Activated CD8-positive, alpha-beta memory T cell treated with anti-CD3 and anti-CD28 coated beads, Interleukin-2, amount 10 ng/mL, durations not matched to agents 7 days and 5 days (primary cell): ENCODE data around the gene ZNF45. TPM values are rescaled to one million over a fixed set of nuclear protein-coding genes. Genes with fewer than 3 reads are reported as not detected.

Experiments
- ATAC-seq: fragments of 150-1000 bp; cut with Tn5 transposase; one replicate; pipeline ENCODE4 v1.10.0; 2021; ENCODE audit warnings: moderate library complexity
- CTCF ChIA-PET: fragments of 350-600 bp; sonication (Branson Sonifier 250); formaldehyde crosslinking; loops from one replicate; lab custom pipeline; 2021; ENCODE audit warnings: antibody characterized with exemption; lab: Charles Lee
- DNase-seq: peaks from one replicate; pipeline ENCODE4 v3.0.0-alpha.2; 2020
- H3K27ac Mint-ChIP-seq: one replicate; pipeline ENCODE4 v1.8.0; 2021; ENCODE audit warnings: mild to moderate bottlenecking, mixed read lengths
- H3K27me3 Mint-ChIP-seq: one replicate; pipeline ENCODE4 v1.8.0; 2021; ENCODE audit warnings: mixed read lengths
- H3K36me3 Mint-ChIP-seq: one replicate; pipeline ENCODE4 v1.8.0; 2021; ENCODE audit warnings: mild to moderate bottlenecking, mixed read lengths
- H3K4me1 Mint-ChIP-seq: one replicate; pipeline ENCODE4 v1.8.0; 2021; ENCODE audit warnings: mixed read lengths
- H3K4me3 Mint-ChIP-seq: one replicate; pipeline ENCODE4 v1.8.0; 2021; ENCODE audit warnings: mild to moderate bottlenecking, moderate library complexity, mixed read lengths
- H3K9me3 Mint-ChIP-seq: one replicate; pipeline ENCODE4 v1.8.0; 2022; ENCODE audit warnings: low read depth, mixed read lengths
- total RNA-seq, 2 experiments: library from RNA; stranded (reverse); gene quantifications; one replicate each; pipeline ENCODE4 v1.2.3, GENCODE V29; 2021

The ZNF45 gene
- total RNA-seq, 2 experiments from 2014 or later = 17.1 to 17.9 TPM

DNA sequence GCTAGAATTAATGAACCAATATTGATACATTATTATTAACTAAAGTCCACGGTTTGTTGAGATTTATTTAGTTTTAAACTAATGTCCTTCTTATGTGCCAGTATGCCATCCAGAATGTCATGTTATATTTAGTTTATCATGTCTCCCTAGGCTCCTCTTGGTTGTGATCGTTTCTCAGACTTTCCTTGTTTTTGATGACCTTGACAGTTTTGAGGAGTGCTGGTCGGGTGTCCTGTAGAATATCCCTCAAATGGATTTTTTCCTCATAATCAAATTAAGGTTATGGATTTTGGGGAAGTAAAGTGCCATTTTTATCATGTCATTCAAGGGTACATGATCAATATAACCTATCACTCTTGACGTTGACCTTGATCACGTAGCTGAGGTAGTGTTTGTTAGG lies 6.1 kb upstream of the ZNF45 start:
- CTCF ChIA-PET = interaction anchor here (0.9 kb wide), 1 partner anchor 17 kb away, joined by 3 read pairs; no protein-coding TSS in a partner anchor
- H3K36me3 Mint-ChIP-seq = no peaks in the 10 kb centered on the region
- no peaks in the 10 kb centered on the region for H3K4me1 Mint-ChIP-seq
- ATAC-seq (no peak), DNase-seq (no peak)
- H3K4me3 Mint-ChIP-seq = no peak overlapping the region
- peaks cover 13% of the 10 kb centered on the region for H3K9me3 Mint-ChIP-seq
- H3K27me3 Mint-ChIP-seq = peaks cover 15% of the 10 kb centered on the region
- H3K27ac Mint-ChIP-seq = no peak overlapping the region

DNA sequence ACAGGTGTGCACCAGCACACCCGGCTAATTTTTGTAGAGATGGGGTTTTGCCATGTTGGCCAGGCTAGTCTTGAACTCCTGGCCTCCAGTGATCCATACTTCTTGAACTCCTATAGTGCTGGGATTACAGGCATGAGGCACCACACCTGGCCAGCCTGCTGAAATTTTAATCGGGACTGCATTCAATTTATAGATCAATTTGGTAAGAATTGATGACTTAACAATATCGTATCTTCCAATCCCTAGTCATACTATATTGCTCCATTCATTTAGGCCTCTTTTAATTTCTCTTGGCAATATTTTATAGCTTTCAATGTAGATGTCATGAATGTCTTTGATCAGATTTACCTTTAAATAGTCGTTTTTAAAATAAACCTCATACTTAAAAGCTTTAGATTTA lies 5.6 kb upstream of the ZNF45 start:
- H3K4me1 Mint-ChIP-seq = no peaks in the 10 kb centered on the region
- DNase-seq = no peak
- peaks cover 14% of the 10 kb centered on the region for H3K9me3 Mint-ChIP-seq
- no peak overlapping the region for H3K27ac Mint-ChIP-seq
- H3K27me3 Mint-ChIP-seq = peaks cover 10% of the 10 kb centered on the region
- H3K36me3 Mint-ChIP-seq = no peaks in the 10 kb centered on the region
- CTCF ChIA-PET = interaction anchor here (0.9 kb wide), 1 partner anchor 17 kb away, joined by 3 read pairs; no protein-coding TSS in a partner anchor
- no peak for ATAC-seq
- H3K4me3 Mint-ChIP-seq = no peak overlapping the region

DNA sequence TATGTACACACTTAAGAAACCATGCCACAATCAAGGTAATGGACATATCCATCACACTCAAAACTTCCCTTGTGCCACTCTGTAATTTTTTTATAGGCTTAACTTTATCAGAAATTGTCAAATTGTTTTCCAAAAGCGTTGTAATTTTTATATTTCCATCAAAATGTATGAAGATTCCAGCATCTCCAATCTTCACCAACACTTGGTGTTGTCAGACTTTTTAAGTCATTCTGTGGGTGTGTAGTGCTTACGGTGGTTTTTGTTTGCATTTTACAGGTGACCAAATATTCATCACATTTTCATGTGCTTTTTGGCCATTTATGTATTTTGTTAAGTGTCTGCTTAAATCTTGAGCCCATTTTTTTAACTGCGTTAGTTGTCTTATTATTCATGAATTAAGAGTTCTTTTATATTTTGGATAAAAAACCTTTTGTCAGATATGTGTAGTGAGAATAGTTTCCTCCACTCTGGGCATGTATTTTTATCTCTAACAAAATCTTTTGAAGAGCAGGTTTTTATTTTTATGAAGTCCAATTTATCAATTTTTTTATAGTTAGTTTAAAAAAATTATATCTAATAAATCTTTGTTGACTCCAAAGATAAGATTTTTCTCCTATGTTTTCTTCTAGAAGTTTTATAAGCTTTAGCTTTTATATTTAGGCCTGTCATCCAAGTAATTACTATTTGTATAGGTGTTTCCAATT lies 4.6 kb upstream of the ZNF45 start:
- H3K27me3 Mint-ChIP-seq = peaks cover 6% of the 10 kb centered on the region
- H3K4me3 Mint-ChIP-seq = no peak overlapping the region
- H3K27ac Mint-ChIP-seq = no peak overlapping the region
- ATAC-seq = no peak
- peaks cover 14% of the 10 kb centered on the region for H3K9me3 Mint-ChIP-seq
- peaks cover 4% of the 10 kb centered on the region for H3K4me1 Mint-ChIP-seq
- no peak for DNase-seq
- CTCF ChIA-PET = no interaction called here
- no peaks in the 10 kb centered on the region for H3K36me3 Mint-ChIP-seq

GRCh38 chr19:43936188-43936587 lies 1.1 kb upstream of the ZNF45 start:
- H3K27me3 Mint-ChIP-seq = no peaks in the 10 kb centered on the region
- CTCF ChIA-PET = interaction anchor here (1.2 kb wide), 1 partner anchor 36 kb away, joined by 3 read pairs; no protein-coding TSS in a partner anchor
- no peak for ATAC-seq
- no peak overlapping the region for H3K27ac Mint-ChIP-seq
- peaks cover 16% of the 10 kb centered on the region for H3K4me1 Mint-ChIP-seq
- no peak for DNase-seq
- peaks cover 22% of the 10 kb centered on the region for H3K36me3 Mint-ChIP-seq
- H3K4me3 Mint-ChIP-seq = peak overlapping the region; percentile 91
- H3K9me3 Mint-ChIP-seq = peaks cover 9% of the 10 kb centered on the region

GRCh38 chr19:43934055-43934984 lies 762 bp downstream of the ZNF45 start:
- ATAC-seq = no peak
- DNase-seq = no peak
- Mint-ChIP-seq H3K4me3 (peak overlapping the region; percentile 91), H3K36me3 (peaks cover 40% of the 10 kb centered on the region), H3K4me1 (peaks cover 16% of the 10 kb centered on the region), H3K27me3 (no peaks in the 10 kb centered on the region), H3K9me3 (peaks cover 6% of the 10 kb centered on the region), H3K27ac (peak overlapping the region; percentile 90)
- CTCF ChIA-PET = interaction anchor here (1.0 to 1.7 kb wide), 7 partner anchors 12 to 415 kb away, joined by 3 to 18 read pairs (median 3); partner anchors contain the start of genes ZNF221, ZNF224 and ZNF283

GRCh38 chr19:43928820-43929219 lies 6.3 kb downstream of the ZNF45 start:
- Mint-ChIP-seq H3K4me1 (peaks cover 5% of the 10 kb centered on the region), H3K9me3 (peaks cover 18% of the 10 kb centered on the region), H3K27ac (no peak overlapping the region), H3K27me3 (no peaks in the 10 kb centered on the region), H3K4me3 (no peak overlapping the region), H3K36me3 (peaks cover 89% of the 10 kb centered on the region)
- CTCF ChIA-PET = no interaction called here
- ATAC-seq (no peak), DNase-seq (no peak)

GRCh38 chr19:43923875-43924274 lies 11.2 kb downstream of the ZNF45 start:
- no peaks in the 10 kb centered on the region for H3K4me1 Mint-ChIP-seq
- no peak overlapping the region for H3K4me3 Mint-ChIP-seq
- no peak overlapping the region for H3K27ac Mint-ChIP-seq
- ATAC-seq (no peak), DNase-seq (no peak)
- H3K27me3 Mint-ChIP-seq = no peaks in the 10 kb centered on the region
- peaks cover 27% of the 10 kb centered on the region for H3K9me3 Mint-ChIP-seq
- peaks cover 92% of the 10 kb centered on the region for H3K36me3 Mint-ChIP-seq
- CTCF ChIA-PET = interaction anchor here (1.3 kb wide), 1 partner anchor 17 kb away, joined by 3 read pairs; no protein-coding TSS in a partner anchor

DNA sequence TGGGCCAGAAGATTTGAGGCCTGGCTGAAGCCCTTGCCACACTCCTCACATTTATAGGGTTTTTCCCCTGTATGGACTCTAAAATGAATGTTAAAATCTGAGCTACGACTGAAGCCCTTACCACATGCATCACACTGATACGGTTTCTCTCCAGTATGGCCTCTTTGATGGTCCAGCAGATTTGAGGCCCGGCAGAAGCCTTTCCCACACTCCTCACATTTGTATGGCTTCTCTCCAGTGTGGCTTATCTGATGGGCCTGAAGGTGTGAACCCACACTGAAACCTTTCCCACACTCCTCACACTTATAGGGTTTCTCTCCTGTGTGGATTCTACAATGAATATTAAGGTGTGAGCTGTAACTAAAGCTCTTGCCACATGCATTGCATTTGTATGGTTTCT lies 21.0 kb downstream of the ZNF45 start:
- Mint-ChIP-seq H3K27me3 (no peaks in the 10 kb centered on the region), H3K4me1 (no peaks in the 10 kb centered on the region), H3K36me3 (peaks cover 69% of the 10 kb centered on the region), H3K27ac (no peak overlapping the region), H3K9me3 (peaks cover 54% of the 10 kb centered on the region), H3K4me3 (no peak overlapping the region)
- ATAC-seq (no peak), DNase-seq (no peak)
- CTCF ChIA-PET = interaction anchor here (1.1 kb wide), 1 partner anchor 11 kb away, joined by 3 read pairs; no protein-coding TSS in a partner anchor

GRCh38 chr19:43913383-43913782 lies 21.7 kb downstream of the ZNF45 start:
- no peak for DNase-seq
- Mint-ChIP-seq H3K27ac (no peak overlapping the region), H3K27me3 (no peaks in the 10 kb centered on the region), H3K36me3 (peaks cover 62% of the 10 kb centered on the region), H3K4me1 (no peaks in the 10 kb centered on the region), H3K4me3 (no peak overlapping the region), H3K9me3 (peaks cover 57% of the 10 kb centered on the region)
- CTCF ChIA-PET = no interaction called here
- ATAC-seq = no peak

GRCh38 chr19:43910884-43911283 lies 24.2 kb downstream of the ZNF45 start:
- no peak overlapping the region for H3K27ac Mint-ChIP-seq
- ATAC-seq (no peak), DNase-seq (no peak)
- peaks cover 40% of the 10 kb centered on the region for H3K36me3 Mint-ChIP-seq
- no peak overlapping the region for H3K4me3 Mint-ChIP-seq
- CTCF ChIA-PET = no interaction called here
- H3K27me3 Mint-ChIP-seq = no peaks in the 10 kb centered on the region
- peaks cover 62% of the 10 kb centered on the region for H3K9me3 Mint-ChIP-seq
- H3K4me1 Mint-ChIP-seq = no peaks in the 10 kb centered on the region

DNA sequence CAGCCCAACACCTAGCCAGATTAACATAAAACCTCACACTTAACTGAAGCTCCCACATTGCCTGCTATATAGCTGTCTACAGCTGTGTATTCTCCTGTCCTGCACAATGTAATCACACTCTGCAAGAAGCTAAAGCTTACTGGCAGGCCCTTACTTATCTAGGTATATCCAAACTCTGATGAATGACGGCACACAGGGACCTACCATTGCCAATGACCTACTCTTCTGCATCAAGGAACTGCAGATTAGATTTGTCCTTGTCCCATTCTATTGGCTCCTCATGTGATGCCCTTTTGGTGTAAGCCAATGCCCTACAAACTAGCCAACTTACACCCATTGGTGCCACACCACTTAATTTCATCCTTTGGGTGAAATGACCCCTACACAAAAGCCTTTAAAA lies 26.4 kb downstream of the ZNF45 start:
- no peak overlapping the region for H3K4me3 Mint-ChIP-seq
- H3K4me1 Mint-ChIP-seq = no peaks in the 10 kb centered on the region
- H3K36me3 Mint-ChIP-seq = peaks cover 24% of the 10 kb centered on the region
- CTCF ChIA-PET = no interaction called here
- H3K27ac Mint-ChIP-seq = no peak overlapping the region
- ATAC-seq = no peak
- peaks cover 59% of the 10 kb centered on the region for H3K9me3 Mint-ChIP-seq
- H3K27me3 Mint-ChIP-seq = no peaks in the 10 kb centered on the region
- DNase-seq = no peak

DNA sequence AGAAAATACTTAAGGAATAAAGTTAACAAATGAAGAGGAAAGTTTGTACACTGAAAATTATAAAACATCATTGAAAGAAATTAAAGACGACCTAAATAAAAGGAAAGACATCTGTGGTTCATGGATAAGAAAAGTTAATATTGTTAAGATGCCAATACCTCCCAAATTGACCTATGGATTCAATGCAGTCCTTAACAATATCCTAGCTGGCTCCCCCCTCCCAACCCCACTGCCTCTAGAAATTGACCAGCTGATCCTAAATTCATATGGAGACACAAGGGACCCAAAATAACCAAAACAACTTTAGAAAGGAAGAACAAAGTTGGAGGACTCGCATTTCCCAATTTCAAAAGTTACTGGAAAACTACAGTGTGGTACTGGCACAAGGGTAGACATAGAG lies 28.3 kb downstream of the ZNF45 start:
- H3K27ac Mint-ChIP-seq = no peak overlapping the region
- ATAC-seq (no peak), DNase-seq (no peak)
- peaks cover 8% of the 10 kb centered on the region for H3K4me1 Mint-ChIP-seq
- H3K9me3 Mint-ChIP-seq = peaks cover 57% of the 10 kb centered on the region
- peaks cover 20% of the 10 kb centered on the region for H3K36me3 Mint-ChIP-seq
- H3K4me3 Mint-ChIP-seq = no peak overlapping the region
- no peaks in the 10 kb centered on the region for H3K27me3 Mint-ChIP-seq
- CTCF ChIA-PET = no interaction called here

GRCh38 chr19:43905897-43906296 lies 29.2 kb downstream of the ZNF45 start:
- Mint-ChIP-seq H3K36me3 (peaks cover 23% of the 10 kb centered on the region), H3K27ac (no peak overlapping the region), H3K27me3 (no peaks in the 10 kb centered on the region), H3K9me3 (peaks cover 53% of the 10 kb centered on the region), H3K4me3 (no peak overlapping the region), H3K4me1 (peaks cover 16% of the 10 kb centered on the region)
- CTCF ChIA-PET = no interaction called here
- ATAC-seq (no peak), DNase-seq (no peak)
